Fibroblast of pulmonary artery (primary cell): ENCODE results near the gene MAGI3.

Source experiments
- DNase-seq: peaks from one replicate; pipeline ENCODE4 v3.0.0-alpha.2; 2010; ENCODE audit warnings: low read depth
- H3K4me3 ChIP-seq: replicated peaks from 2 replicates; pipeline ENCODE4 v1.5.1; 2011; ENCODE audit warnings: low read depth, mild to moderate bottlenecking, control low read depth, low read length, moderate library complexity
- TF ChIP-seq, protein P1 (sequence below): IDR thresholded peaks from 2 replicates; pipeline ENCODE4 v1.5.1; 2011; ENCODE audit warnings: mild to moderate bottlenecking, control low read depth, low read length, inconsistent platforms; ENCODE audit errors: missing control alignments

The MAGI3 gene

DNA sequence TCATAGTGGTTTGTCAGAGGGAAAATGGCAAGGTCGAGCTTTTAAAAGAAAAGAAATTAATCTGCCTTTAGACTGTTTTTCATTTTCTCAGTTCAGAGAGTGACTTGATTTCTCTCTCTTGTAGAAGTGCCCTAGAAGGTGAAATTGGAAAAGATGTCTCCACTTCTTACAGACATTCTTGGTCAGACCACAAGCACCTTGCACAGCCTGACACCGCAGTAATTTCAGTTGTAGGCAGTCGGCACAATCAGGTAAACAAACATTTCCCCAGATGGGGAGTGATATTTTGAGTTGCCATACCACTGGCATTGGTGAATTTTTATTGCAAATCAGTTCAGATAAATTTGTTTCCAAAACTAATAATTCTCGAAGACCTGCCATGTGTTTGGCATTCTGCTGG, 282.2 kb downstream of the MAGI3 start:
- no peak for DNase-seq
- TF ChIP-seq, protein P1, sequence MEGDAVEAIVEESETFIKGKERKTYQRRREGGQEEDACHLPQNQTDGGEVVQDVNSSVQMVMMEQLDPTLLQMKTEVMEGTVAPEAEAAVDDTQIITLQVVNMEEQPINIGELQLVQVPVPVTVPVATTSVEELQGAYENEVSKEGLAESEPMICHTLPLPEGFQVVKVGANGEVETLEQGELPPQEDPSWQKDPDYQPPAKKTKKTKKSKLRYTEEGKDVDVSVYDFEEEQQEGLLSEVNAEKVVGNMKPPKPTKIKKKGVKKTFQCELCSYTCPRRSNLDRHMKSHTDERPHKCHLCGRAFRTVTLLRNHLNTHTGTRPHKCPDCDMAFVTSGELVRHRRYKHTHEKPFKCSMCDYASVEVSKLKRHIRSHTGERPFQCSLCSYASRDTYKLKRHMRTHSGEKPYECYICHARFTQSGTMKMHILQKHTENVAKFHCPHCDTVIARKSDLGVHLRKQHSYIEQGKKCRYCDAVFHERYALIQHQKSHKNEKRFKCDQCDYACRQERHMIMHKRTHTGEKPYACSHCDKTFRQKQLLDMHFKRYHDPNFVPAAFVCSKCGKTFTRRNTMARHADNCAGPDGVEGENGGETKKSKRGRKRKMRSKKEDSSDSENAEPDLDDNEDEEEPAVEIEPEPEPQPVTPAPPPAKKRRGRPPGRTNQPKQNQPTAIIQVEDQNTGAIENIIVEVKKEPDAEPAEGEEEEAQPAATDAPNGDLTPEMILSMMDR = no peak
- no peak overlapping the region for H3K4me3 ChIP-seq

DNA sequence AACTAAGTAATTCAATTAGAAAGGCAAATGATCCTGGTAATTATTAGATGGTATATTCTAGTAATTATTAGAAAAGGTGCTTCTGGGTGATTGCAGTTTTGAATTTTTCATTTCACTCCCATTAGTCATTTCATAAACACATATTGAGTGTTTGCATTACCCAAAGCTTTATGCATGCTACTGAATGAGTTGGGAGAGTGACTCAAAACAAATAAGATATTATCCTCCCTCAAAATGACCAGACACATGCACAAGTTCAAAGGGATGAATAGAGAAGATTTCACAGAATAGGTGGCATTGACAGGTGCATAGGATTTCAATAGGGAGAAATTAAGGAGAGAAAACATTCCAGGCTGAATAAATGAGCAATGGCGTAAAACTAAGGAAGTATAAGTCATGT, 284.3 kb downstream of the MAGI3 start:
- DNase-seq = no peak
- TF ChIP-seq, protein P1 = no peak
- H3K4me3 ChIP-seq = no peak overlapping the region

DNA sequence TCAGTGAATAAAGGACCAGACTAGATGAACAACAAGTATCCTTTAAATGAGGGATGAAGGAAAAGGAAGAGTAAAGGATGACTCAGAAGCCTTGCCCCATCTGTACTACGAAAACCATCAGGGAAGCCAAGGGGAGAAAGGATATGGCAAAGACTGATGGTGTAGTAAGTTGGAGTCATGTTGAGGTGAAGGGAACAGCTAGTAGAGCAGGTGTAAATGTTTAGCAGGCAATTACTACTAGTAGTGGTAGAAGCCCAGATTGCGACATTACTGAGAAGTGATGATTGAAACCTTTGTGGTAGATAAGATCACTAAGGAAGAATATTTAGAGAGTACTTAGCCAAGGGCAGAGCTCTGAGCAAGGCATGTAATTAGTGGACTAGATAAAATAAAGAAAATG, 285.0 kb downstream of the MAGI3 start:
- peak; percentile 17 for DNase-seq
- no peak overlapping the region for H3K4me3 ChIP-seq
- TF ChIP-seq, protein P1 = no peak

DNA sequence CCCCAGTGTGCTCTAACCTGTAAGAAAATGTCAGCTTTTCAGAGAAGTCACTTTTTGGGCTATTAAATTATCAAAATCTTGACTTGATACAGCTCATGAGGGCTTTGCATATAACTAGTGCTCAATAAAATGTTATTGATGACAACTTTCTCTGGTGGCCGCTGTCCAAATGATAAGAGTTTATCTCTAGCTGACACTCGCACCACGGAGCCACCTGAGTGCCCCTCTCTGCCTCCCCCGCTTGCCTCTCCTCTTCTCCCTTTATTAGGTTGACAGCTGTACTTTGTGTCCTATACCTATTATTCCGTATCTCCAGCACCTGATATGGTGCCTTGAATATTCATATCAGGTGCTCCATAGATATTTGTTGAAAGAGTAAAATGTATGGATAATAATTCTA, 286.2 kb downstream of the MAGI3 start:
- DNase-seq = no peak
- H3K4me3 ChIP-seq = no peak overlapping the region
- TF ChIP-seq, protein P1 = no peak

DNA sequence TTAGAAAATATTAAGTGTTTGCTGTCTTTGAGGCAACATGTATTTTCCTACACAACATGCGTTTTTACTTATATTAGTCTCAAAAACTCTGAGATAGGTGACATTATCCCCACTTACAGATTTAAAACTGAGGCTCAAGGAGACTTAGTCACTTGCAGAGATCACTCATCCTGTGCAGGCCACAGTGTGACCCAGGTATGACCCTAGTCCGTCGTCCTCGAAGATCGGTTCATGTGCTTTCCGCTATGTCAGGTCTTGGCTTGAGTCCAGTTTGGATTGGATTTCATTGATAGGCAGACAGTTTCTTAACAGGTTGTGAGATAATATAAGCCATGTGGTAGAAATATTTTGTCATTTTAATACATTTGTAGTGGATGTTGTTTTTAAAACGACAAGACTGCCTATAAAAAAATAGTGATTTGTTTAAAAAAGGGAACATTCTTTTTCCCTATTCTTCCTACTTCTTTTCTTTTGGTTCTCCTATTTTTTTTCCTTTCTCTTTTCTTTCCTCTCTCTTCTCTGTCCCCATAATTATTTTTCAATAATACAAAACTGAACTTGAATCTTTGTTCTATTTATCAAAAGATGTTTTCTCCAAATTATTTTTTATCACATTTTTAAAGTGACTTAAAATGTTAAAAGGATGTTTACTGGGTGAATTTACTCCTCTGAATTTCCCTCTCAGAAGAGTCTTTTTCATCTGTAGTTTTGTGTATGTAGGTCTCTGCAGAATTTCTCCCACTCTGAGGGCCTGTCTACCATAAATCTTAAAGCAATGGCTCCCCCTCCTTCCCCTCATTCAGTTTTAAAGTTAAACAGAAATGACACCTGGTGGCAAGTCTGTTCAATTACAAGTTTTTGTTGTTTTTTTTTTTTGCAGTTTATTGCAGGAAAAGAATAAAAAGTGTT, 287.2 kb downstream of the MAGI3 start:
- peak; percentile 78 for DNase-seq
- TF ChIP-seq, protein P1 = peak; percentile 50
- H3K4me3 ChIP-seq = no peak overlapping the region

DNA sequence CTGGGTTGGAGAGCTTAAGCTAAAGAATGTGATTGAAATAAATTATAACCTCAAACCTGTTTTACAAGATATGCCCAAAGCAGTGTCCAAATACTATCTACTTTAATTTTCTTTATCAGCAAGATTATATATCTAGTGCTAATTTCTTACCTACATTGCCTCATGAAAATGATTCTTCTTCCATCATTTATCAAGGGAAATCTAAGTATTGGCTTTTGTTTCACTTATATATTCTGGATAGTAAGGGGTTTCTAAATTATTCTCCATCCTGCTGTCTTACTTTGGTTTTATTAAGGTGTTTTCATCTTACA, 287.8 kb downstream of the MAGI3 start:
- TF ChIP-seq, protein P1 = no peak
- DNase-seq = no peak
- no peak overlapping the region for H3K4me3 ChIP-seq
